ENCODE results near the gene CPVL.
A peak's percentile ranks its signal among the peaks of the same experiment; 100 is the strongest.

Gene CPVL

DNA sequence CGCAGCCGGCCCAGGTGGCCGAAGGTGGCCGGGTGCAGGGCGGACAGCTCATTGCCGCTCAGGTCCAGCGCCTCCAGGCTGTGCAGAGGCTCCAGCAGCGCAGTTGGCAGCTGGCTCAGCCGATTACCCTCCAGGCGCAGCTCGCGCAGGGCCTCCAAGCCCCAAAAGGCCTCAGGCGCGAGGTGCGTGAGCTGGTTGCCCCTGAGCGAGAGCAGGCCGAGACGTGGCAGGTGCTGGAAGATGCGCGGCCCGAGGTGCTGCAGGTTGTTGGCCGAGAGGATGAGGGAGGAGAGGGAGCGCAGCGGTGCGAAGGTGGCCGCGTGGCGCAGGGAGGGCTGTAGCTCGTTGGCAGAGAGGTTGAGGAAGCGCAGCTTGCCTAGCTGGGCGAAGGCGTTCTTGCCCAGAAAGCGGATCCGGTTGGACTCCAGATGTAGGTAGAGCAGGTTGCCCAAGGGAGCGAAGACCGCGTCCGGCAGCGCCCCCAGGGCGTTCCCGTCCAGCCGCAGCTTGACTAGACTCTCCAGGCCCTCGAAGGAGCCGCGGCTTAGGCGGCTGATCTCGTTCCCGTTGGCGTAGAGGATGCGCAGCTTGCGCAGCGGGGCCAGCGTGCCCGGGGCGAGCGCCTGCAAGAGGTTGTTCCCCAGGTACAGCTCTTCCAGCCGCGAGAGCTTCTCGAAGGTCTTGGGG is 189.1 kb downstream of the CPVL start:
- Histone ChIP-seq H3K4me3 (ENCODE audit: extremely low read depth, insufficient read depth, low read length, poor library complexity, severe bottlenecking) (peak overlapping the region; percentile 45), H3K4me1 (ENCODE audit: control insufficient read depth, insufficient read depth, low read length, poor library complexity, severe bottlenecking) (no peaks in the 10 kb centered on the region), H3K27ac (ENCODE audit: low read depth, low read length, severe bottlenecking) (no peak overlapping the region), H3K9me3 (ENCODE audit: control insufficient read depth, low read length) (no peaks in the 10 kb centered on the region), H3K36me3 (ENCODE audit: control insufficient read depth, insufficient read depth, low read length) (no peaks in the 10 kb centered on the region)
- WGBS, 2 experiments (ENCODE audit: insufficient coverage in 2 of 2): 6 to 8% methylated on average over 59 of the region's 59 CpGs

DNA sequence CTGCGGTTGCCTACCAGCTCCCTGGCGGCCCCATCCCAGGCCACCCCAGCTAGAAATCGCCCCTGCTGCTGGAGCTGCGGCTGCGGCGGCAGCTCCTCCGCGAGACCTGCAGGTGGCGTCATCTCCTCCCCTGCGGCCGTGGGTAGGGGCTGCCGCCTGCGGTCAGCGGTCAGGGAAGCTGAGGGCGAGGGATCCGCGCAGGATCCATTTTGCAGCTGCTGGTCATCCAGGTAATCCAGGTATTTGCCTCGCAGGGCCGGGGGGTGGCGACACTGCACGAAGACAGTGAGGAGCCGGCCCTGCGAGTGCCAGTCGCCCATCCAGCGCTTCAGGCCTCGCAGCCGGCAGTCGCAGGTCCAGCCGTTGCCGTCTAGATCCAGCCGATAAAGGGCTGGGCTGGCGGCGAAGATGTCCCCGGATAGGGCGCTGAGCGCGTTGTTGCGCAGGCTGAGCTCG is 189.7 kb downstream of the CPVL start:
- Histone ChIP-seq H3K4me1 (ENCODE audit: control insufficient read depth, insufficient read depth, low read length, poor library complexity, severe bottlenecking) (no peaks in the 10 kb centered on the region), H3K36me3 (ENCODE audit: control insufficient read depth, insufficient read depth, low read length) (no peaks in the 10 kb centered on the region), H3K27ac (ENCODE audit: low read depth, low read length, severe bottlenecking) (no peak overlapping the region), H3K4me3 (ENCODE audit: extremely low read depth, insufficient read depth, low read length, poor library complexity, severe bottlenecking) (peak overlapping the region; percentile 45), H3K9me3 (ENCODE audit: control insufficient read depth, low read length) (no peaks in the 10 kb centered on the region)
- 1 to 2% methylated on average over 31 to 34 of the region's 39 CpGs for WGBS, 2 experiments (ENCODE audit: insufficient coverage in 2 of 2)

DNA sequence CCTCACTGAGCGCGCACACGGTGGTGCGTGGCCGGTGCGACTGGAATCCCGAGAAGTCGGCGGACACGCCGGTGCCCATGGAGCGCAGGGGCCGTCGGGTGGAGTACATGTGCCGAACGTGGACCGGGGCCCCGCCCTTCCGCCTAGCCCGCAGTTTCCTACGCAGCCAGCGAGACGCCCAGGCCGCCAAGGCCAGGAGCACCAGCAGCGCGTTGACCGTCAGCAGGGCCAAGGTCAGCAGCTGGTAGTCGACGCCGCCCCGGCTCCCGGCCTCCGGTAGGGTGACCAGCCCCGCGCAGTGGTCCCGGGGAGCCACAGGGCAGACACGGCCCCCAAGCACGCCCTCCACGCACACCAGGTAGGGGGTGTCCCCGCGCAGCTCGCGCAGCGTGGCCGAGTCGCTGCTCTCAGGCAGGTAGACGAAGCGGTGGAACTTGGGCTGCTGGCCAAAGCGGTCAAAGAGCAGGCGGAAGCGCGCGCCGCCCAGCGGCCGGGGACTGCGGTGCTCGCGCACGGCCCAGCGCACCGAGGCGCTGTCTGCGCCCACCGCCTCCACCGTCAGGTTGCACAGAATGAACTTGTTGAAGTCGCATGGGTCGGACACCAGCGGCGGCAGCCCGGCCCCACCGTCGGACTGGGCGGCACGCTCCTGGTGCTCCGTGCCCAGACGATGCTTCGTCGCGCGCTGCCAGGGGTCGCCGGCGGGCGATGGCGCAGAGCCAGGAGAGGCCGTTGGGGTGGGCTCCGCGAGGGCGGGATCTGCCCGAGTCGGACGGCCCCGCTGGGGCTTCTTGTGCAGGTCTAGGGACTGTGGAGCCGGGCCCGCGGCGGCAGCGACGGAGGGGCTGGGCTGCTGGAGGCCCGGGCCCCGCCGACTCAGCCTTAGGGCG is 190.4 kb downstream of the CPVL start:
- 37 to 46% methylated on average over 82 to 104 of the region's 104 CpGs for WGBS, 2 experiments (ENCODE audit: insufficient coverage in 2 of 2)
- no peaks in the 10 kb centered on the region for H3K36me3 ChIP-seq (ENCODE audit: control insufficient read depth, insufficient read depth, low read length)
- no peaks in the 10 kb centered on the region for H3K4me1 ChIP-seq (ENCODE audit: control insufficient read depth, insufficient read depth, low read length, poor library complexity, severe bottlenecking)
- H3K9me3 ChIP-seq (ENCODE audit: control insufficient read depth, low read length): no peaks in the 10 kb centered on the region
- H3K4me3 ChIP-seq (ENCODE audit: extremely low read depth, insufficient read depth, low read length, poor library complexity, severe bottlenecking): peak overlapping the region; percentile 45
- no peak overlapping the region for H3K27ac ChIP-seq (ENCODE audit: low read depth, low read length, severe bottlenecking)

DNA sequence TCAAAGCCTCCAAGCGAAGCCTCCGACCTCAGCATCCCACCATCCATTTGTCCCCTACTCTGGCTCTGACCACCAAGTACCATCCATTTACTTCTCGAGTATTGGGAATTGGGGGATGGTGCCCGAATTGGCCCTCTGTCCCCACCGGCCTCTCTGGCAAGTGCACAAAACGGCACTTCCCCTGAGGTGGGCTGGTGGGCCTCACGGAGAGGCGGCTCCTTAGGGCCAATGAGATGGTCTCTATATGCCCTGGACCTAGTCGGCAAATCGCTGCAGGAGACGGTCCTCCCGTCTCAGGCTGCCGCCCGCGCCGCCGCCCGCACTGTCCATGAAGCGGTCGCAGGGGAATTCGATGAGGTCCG is 191.0 kb downstream of the CPVL start:
- H3K36me3 ChIP-seq (ENCODE audit: control insufficient read depth, insufficient read depth, low read length): no peaks in the 10 kb centered on the region
- no peaks in the 10 kb centered on the region for H3K9me3 ChIP-seq (ENCODE audit: control insufficient read depth, low read length)
- H3K27ac ChIP-seq (ENCODE audit: low read depth, low read length, severe bottlenecking): no peak overlapping the region
- no peaks in the 10 kb centered on the region for H3K4me1 ChIP-seq (ENCODE audit: control insufficient read depth, insufficient read depth, low read length, poor library complexity, severe bottlenecking)
- 95 to 96% methylated on average over 20 to 22 of the region's 22 CpGs for WGBS, 2 experiments (ENCODE audit: insufficient coverage in 2 of 2)
- no peak overlapping the region for H3K4me3 ChIP-seq (ENCODE audit: extremely low read depth, insufficient read depth, low read length, poor library complexity, severe bottlenecking)

DNA sequence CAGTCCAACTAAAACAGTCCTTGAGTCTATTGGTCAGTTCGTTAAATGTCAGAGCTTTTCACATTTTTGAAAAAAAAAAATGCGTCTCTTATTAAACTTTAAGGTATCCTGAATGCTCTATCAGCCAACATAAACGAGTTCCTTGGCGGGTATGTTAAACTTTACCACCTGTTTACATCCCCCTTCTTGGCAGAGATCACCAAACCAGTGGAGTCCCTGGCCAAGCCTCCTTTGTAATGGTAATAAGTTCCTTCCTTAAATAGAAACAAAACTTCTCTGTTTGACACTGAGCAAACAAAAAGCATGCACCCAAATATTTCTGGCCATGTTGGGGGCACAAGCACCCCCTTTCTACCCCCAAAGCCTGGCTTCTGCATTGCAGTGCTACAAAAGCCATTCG is 191.4 kb downstream of the CPVL start:
- Histone ChIP-seq H3K9me3 (ENCODE audit: control insufficient read depth, low read length) (no peaks in the 10 kb centered on the region), H3K27ac (ENCODE audit: low read depth, low read length, severe bottlenecking) (no peak overlapping the region)
- WGBS, 2 experiments (ENCODE audit: insufficient coverage in 2 of 2): 85 to 89% methylated on average over 3 to 5 of the region's 5 CpGs

DNA sequence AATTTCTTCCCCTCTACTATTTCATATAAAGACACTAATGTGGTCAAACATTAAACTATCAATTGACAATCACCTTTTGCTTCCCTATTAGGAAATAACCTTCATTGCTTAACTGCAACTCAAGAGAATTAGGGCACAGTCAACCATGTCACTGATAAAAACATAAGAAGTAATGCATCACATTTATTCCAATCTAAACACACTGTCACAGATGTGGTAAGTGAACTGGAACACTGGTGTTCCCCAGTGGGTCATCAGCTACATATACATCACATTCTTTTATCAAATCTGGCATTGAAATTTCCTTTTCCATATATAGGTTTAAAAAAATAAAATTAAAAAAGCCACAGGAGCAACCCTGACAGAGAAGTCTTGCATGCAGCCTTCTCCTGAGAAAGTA is 191.9 kb downstream of the CPVL start:
- Histone ChIP-seq H3K4me3 (ENCODE audit: extremely low read depth, insufficient read depth, low read length, poor library complexity, severe bottlenecking) (no peak overlapping the region), H3K27ac (ENCODE audit: low read depth, low read length, severe bottlenecking) (no peak overlapping the region), H3K36me3 (ENCODE audit: control insufficient read depth, insufficient read depth, low read length) (no peaks in the 10 kb centered on the region), H3K9me3 (ENCODE audit: control insufficient read depth, low read length) (no peaks in the 10 kb centered on the region), H3K4me1 (ENCODE audit: control insufficient read depth, insufficient read depth, low read length, poor library complexity, severe bottlenecking) (no peaks in the 10 kb centered on the region)

More for the DNA sequence above, 191.4 kb downstream of the CPVL start:
- Histone ChIP-seq H3K4me1 (ENCODE audit: control insufficient read depth, insufficient read depth, low read length, poor library complexity, severe bottlenecking) (no peaks in the 10 kb centered on the region), H3K4me3 (ENCODE audit: extremely low read depth, insufficient read depth, low read length, poor library complexity, severe bottlenecking) (no peak overlapping the region), H3K36me3 (ENCODE audit: control insufficient read depth, insufficient read depth, low read length) (no peaks in the 10 kb centered on the region)

DNA sequence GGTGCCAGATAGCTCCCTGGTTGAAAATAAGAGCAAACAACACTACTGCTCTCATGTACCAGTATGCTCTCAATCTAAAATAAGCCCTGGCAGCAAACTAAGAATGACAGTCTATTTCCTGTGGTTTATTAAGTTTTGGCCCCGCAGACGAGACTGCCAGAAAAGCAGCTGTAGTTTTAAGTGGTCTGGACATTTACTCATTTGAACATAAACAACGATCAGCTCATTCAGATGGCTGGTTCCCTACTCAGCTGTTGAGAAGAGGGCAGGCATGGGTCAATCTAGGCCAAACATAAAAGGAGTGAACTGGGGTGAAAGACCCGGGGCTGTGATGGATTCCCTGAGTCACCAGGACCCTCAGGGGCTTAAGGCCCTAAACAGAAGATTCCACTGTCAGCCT is 192.7 kb downstream of the CPVL start:
- Histone ChIP-seq H3K4me1 (ENCODE audit: control insufficient read depth, insufficient read depth, low read length, poor library complexity, severe bottlenecking) (no peaks in the 10 kb centered on the region), H3K4me3 (ENCODE audit: extremely low read depth, insufficient read depth, low read length, poor library complexity, severe bottlenecking) (no peak overlapping the region), H3K27ac (ENCODE audit: low read depth, low read length, severe bottlenecking) (peak overlapping the region; percentile 52), H3K36me3 (ENCODE audit: control insufficient read depth, insufficient read depth, low read length) (no peaks in the 10 kb centered on the region), H3K9me3 (ENCODE audit: control insufficient read depth, low read length) (no peaks in the 10 kb centered on the region)
- WGBS, 2 experiments (ENCODE audit: insufficient coverage in 2 of 2): 78 to 82% methylated on average over 4 of the region's 4 CpGs

All from mesodermal cell (in vitro differentiated cells).